ENCODE results near the gene SAFB2. TPM values are rescaled to one million over a fixed set of nuclear protein-coding genes. Genes with fewer than 3 reads are reported as not detected.
A peak's percentile ranks its signal among the peaks of the same experiment; 100 is the strongest.

Gene SAFB2
- total RNA-seq, 2 experiments from 2014 or later = 108 to 118 TPM

GRCh38 chr19:5563935-5564612, 58.5 kb downstream of the SAFB2 start:
- CTCF ChIA-PET = interaction anchor here (1.4 kb wide), 1 partner anchor 16 kb away, joined by 3 read pairs; no protein-coding TSS in a partner anchor
- no peak for DNase-seq
- H3K27me3 Mint-ChIP-seq (ENCODE audit: low read depth) = peaks cover 28% of the 10 kb centered on the region
- H3K4me1 Mint-ChIP-seq (ENCODE audit: low read depth) = no peaks in the 10 kb centered on the region
- peaks cover 7% of the 10 kb centered on the region for H3K36me3 Mint-ChIP-seq (ENCODE audit: low read depth)
- peaks cover 13% of the 10 kb centered on the region for H3K9me3 Mint-ChIP-seq
- no peak overlapping the region for H3K27ac Mint-ChIP-seq
- intact Hi-C loops (cut with micrococcal nuclease) = no loop called here
- no peak overlapping the region for H3K4me3 Mint-ChIP-seq

- CTCF ChIA-PET = interaction anchor here (1.4 kb wide), 1 partner anchor 17 kb away, joined by 3 read pairs; no protein-coding TSS in a partner anchor
- intact Hi-C loops (cut with micrococcal nuclease) = no loop called here
- Mint-ChIP-seq H3K9me3 (peaks cover 13% of the 10 kb centered on the region), H3K4me3 (no peak overlapping the region), H3K27ac (no peak overlapping the region), H3K27me3 (ENCODE audit: low read depth) (peaks cover 29% of the 10 kb centered on the region), H3K36me3 (ENCODE audit: low read depth) (peaks cover 7% of the 10 kb centered on the region), H3K4me1 (ENCODE audit: low read depth) (no peaks in the 10 kb centered on the region)
- no peak for DNase-seq
These were observed 59.6 kb downstream of the SAFB2 start for GRCh38 chr19:5563008-5563431.

GRCh38 chr19:5562280-5562679, 60.3 kb downstream of the SAFB2 start:
- no peak for DNase-seq
- CTCF ChIA-PET = no interaction called here
- Mint-ChIP-seq H3K4me1 (ENCODE audit: low read depth) (no peaks in the 10 kb centered on the region), H3K9me3 (peaks cover 13% of the 10 kb centered on the region), H3K27me3 (ENCODE audit: low read depth) (peaks cover 31% of the 10 kb centered on the region), H3K36me3 (ENCODE audit: low read depth) (peaks cover 7% of the 10 kb centered on the region), H3K4me3 (no peak overlapping the region), H3K27ac (no peak overlapping the region)
- intact Hi-C loops (cut with micrococcal nuclease) = no loop called here

DNA sequence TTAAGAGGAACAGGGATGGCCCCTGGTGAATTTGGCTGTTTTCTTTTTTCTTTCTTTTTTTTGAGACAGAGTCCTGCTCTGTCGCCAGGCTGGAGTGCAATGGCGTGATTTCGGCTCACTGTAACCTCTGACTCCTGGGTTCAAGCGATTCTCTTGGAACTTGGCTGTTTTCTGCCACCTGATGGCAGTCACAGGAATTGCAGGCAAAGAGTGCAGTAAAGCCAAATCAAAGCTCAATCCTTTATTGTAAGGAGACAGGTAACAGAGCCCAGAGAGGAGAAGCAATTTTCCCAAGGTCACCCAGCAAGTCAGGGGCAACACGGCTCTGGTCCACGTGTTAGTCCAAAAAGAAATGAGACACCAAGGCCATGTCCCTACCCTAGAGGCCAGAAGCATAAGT, 61.0 kb downstream of the SAFB2 start:
- H3K27me3 Mint-ChIP-seq (ENCODE audit: low read depth) = peaks cover 33% of the 10 kb centered on the region
- intact Hi-C loops (cut with micrococcal nuclease) = no loop called here
- CTCF ChIA-PET = interaction anchor here (0.7 kb wide), 1 partner anchor 86 kb away, joined by 3 read pairs; no protein-coding TSS in a partner anchor
- DNase-seq = no peak
- peaks cover 13% of the 10 kb centered on the region for H3K9me3 Mint-ChIP-seq
- H3K27ac Mint-ChIP-seq = no peak overlapping the region
- peaks cover 7% of the 10 kb centered on the region for H3K36me3 Mint-ChIP-seq (ENCODE audit: low read depth)
- H3K4me1 Mint-ChIP-seq (ENCODE audit: low read depth) = no peaks in the 10 kb centered on the region
- H3K4me3 Mint-ChIP-seq = no peak overlapping the region

- intact Hi-C loops (cut with micrococcal nuclease) = no loop called here
- H3K4me1 Mint-ChIP-seq (ENCODE audit: low read depth) = no peaks in the 10 kb centered on the region
- DNase-seq = no peak
- no peak overlapping the region for H3K4me3 Mint-ChIP-seq
- CTCF ChIA-PET = interaction anchor here (0.5 kb wide), 1 partner anchor 268 kb away, joined by 4 read pairs; no protein-coding TSS in a partner anchor
- H3K9me3 Mint-ChIP-seq = peaks cover 13% of the 10 kb centered on the region
- peaks cover 29% of the 10 kb centered on the region for H3K27me3 Mint-ChIP-seq (ENCODE audit: low read depth)
- H3K36me3 Mint-ChIP-seq (ENCODE audit: low read depth) = peaks cover 7% of the 10 kb centered on the region
- H3K27ac Mint-ChIP-seq = no peak overlapping the region
These were observed 62.4 kb downstream of the SAFB2 start for GRCh38 chr19:5560156-5560555.

- CTCF ChIA-PET = interaction anchor here (0.5 kb wide), 1 partner anchor 269 kb away, joined by 4 read pairs; no protein-coding TSS in a partner anchor
- Mint-ChIP-seq H3K9me3 (peaks cover 13% of the 10 kb centered on the region), H3K4me1 (ENCODE audit: low read depth) (no peaks in the 10 kb centered on the region), H3K27me3 (ENCODE audit: low read depth) (peaks cover 26% of the 10 kb centered on the region), H3K36me3 (ENCODE audit: low read depth) (peaks cover 7% of the 10 kb centered on the region), H3K4me3 (no peak overlapping the region), H3K27ac (no peak overlapping the region)
- no peak for DNase-seq
- intact Hi-C loops (cut with micrococcal nuclease) = no loop called here
These were observed 62.8 kb downstream of the SAFB2 start for GRCh38 chr19:5559804-5560133.

DNA sequence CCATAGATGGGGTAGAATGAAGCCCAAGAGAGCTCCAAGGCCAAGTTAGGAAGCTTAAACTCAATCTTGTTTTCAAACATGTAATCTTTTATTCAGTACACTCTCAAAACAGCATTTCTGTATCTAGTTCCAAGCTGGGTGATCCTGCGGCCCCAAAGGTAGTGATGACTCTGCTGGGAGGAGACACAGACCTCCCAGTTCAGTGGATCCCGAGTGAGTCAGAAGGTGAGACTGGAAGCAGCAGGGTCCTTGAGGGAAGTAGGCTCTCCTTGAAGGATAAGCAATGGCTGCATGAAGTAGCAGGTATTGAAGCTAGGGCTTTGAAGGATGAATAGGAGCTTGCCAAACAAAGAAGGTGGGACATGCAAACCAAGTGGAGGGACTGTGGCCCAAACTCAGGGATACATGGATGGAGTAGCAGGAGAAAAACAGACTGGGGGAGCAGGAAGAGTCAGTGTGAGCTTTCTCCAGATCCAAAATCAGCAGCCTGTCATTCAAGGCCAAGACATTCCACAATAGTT, 64.4 kb downstream of the SAFB2 start:
- DNase-seq = no peak
- H3K36me3 Mint-ChIP-seq (ENCODE audit: low read depth) = peaks cover 7% of the 10 kb centered on the region
- H3K4me1 Mint-ChIP-seq (ENCODE audit: low read depth) = no peaks in the 10 kb centered on the region
- intact Hi-C loops (cut with micrococcal nuclease) = no loop called here
- CTCF ChIA-PET = no interaction called here
- H3K27ac Mint-ChIP-seq = no peak overlapping the region
- no peak overlapping the region for H3K4me3 Mint-ChIP-seq
- peaks cover 23% of the 10 kb centered on the region for H3K27me3 Mint-ChIP-seq (ENCODE audit: low read depth)
- peaks cover 13% of the 10 kb centered on the region for H3K9me3 Mint-ChIP-seq

DNA sequence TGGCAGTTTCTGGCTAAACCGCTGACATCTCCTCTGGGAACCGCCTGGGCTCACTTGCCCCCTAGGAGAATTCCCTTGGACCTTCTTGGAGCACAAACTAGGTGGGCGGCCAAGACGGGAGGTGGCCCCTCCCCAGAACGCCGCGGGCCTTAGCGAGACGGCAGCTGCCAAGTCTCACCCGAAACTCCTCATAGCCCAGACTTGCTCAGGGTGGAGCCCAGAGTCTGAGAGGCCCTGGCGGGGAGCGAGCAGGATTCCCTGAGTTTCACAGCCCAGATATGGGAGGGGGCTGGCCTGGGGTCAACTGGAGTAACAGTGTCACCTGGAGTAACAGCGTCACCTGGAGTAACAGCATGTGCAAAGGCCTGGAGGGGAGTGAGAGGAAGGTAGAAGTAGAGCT, 64.9 kb downstream of the SAFB2 start:
- Mint-ChIP-seq H3K9me3 (peaks cover 13% of the 10 kb centered on the region), H3K4me3 (no peak overlapping the region), H3K27me3 (ENCODE audit: low read depth) (peaks cover 19% of the 10 kb centered on the region), H3K36me3 (ENCODE audit: low read depth) (peaks cover 7% of the 10 kb centered on the region), H3K27ac (no peak overlapping the region), H3K4me1 (ENCODE audit: low read depth) (no peaks in the 10 kb centered on the region)
- intact Hi-C loops (cut with micrococcal nuclease) = no loop called here
- no peak for DNase-seq
- CTCF ChIA-PET = no interaction called here

DNA sequence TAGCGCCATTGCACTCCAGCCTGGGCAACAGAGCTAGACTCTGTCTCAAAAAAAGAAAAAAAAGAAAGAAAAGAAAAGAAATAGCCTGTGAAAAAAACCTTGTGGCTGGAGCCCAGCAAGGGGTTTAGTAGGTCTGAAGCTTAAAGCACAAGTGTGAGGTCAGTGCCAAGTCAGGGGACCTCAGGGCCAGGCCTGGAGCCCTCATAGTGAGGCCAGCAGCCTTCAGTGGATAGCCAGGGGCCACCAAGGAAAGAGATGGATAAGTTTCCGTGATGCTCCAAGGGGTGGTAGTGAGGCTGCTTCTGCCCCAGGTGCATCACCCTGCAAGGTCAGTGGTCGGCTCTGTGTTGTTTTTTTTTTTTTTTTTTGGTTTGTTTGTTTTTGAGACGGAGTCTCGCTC, 67.7 kb downstream of the SAFB2 start:
- no peak overlapping the region for H3K4me3 Mint-ChIP-seq
- H3K36me3 Mint-ChIP-seq (ENCODE audit: low read depth) = no peaks in the 10 kb centered on the region
- H3K4me1 Mint-ChIP-seq (ENCODE audit: low read depth) = no peaks in the 10 kb centered on the region
- no peak for DNase-seq
- CTCF ChIA-PET = no interaction called here
- peaks cover 7% of the 10 kb centered on the region for H3K27me3 Mint-ChIP-seq (ENCODE audit: low read depth)
- no peak overlapping the region for H3K27ac Mint-ChIP-seq
- H3K9me3 Mint-ChIP-seq = no peaks in the 10 kb centered on the region
- intact Hi-C loops (cut with micrococcal nuclease) = no loop called here

DNA sequence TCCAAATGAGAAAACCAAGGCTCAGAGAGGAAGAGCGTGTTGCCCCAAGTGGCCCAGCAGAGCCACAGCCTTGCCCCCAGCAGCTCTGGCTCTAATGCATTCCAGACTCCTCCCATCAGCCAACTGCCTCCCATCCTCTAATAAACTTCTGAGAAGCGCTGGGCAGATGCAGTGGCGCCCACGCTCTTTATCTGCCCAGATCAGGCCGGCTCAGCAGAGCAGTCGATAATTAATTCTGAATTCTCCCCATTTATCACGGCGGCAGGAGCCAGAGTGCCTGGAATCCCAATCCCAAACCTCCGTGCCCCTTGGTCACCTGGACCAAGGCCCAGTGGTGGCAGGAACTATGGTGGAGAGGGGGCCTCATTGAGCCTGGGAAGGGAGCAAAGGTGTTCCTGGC, 68.7 kb downstream of the SAFB2 start:
- no peaks in the 10 kb centered on the region for H3K9me3 Mint-ChIP-seq
- H3K36me3 Mint-ChIP-seq (ENCODE audit: low read depth) = no peaks in the 10 kb centered on the region
- H3K4me3 Mint-ChIP-seq = no peak overlapping the region
- no peak for DNase-seq
- CTCF ChIA-PET = no interaction called here
- no peak overlapping the region for H3K27ac Mint-ChIP-seq
- H3K27me3 Mint-ChIP-seq (ENCODE audit: low read depth) = peaks cover 7% of the 10 kb centered on the region
- no peaks in the 10 kb centered on the region for H3K4me1 Mint-ChIP-seq (ENCODE audit: low read depth)
- intact Hi-C loops (cut with micrococcal nuclease) = no loop called here

GRCh38 chr19:5547881-5548280, 74.7 kb downstream of the SAFB2 start:
- DNase-seq = peak; percentile 48
- H3K36me3 Mint-ChIP-seq (ENCODE audit: low read depth) = no peaks in the 10 kb centered on the region
- intact Hi-C loops (cut with micrococcal nuclease) = no loop called here
- no peaks in the 10 kb centered on the region for H3K27me3 Mint-ChIP-seq (ENCODE audit: low read depth)
- no peaks in the 10 kb centered on the region for H3K9me3 Mint-ChIP-seq
- CTCF ChIA-PET = interaction anchor here (0.7 to 1.4 kb wide), 6 partner anchors 9 to 494 kb away, joined by 3 to 5 read pairs (median 3); no protein-coding TSS in a partner anchor
- H3K4me3 Mint-ChIP-seq = no peak overlapping the region
- H3K4me1 Mint-ChIP-seq (ENCODE audit: low read depth) = no peaks in the 10 kb centered on the region
- no peak overlapping the region for H3K27ac Mint-ChIP-seq

- Mint-ChIP-seq H3K27me3 (ENCODE audit: low read depth) (no peaks in the 10 kb centered on the region), H3K9me3 (no peaks in the 10 kb centered on the region), H3K4me3 (no peak overlapping the region), H3K4me1 (ENCODE audit: low read depth) (no peaks in the 10 kb centered on the region), H3K36me3 (ENCODE audit: low read depth) (no peaks in the 10 kb centered on the region), H3K27ac (no peak overlapping the region)
- CTCF ChIA-PET = no interaction called here
- intact Hi-C loops (cut with micrococcal nuclease) = no loop called here
- DNase-seq = no peak
These were observed 76.6 kb downstream of the SAFB2 start for GRCh38 chr19:5545984-5546383.

DNA sequence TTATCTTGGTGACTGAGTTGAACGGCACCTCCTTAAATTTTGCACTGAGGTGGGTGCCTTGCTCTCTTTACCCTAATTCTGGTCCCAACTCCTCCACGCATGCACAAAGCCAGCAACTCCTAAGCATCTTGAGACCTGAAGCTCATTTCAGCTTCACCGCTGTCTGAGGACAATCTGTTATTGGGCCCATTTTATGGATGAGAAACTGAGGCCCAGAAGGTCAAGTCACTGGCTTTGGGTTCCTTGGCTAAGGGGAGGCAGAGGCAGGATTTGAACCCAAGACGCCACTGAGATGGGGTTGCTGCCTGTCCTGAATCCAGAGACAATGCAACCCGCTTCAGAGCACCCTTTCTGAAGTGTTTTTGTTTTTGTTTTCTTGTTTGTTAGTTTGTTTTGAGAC, 77.5 kb downstream of the SAFB2 start:
- no peaks in the 10 kb centered on the region for H3K36me3 Mint-ChIP-seq (ENCODE audit: low read depth)
- DNase-seq = no peak
- CTCF ChIA-PET = no interaction called here
- no peaks in the 10 kb centered on the region for H3K27me3 Mint-ChIP-seq (ENCODE audit: low read depth)
- intact Hi-C loops (cut with micrococcal nuclease) = no loop called here
- no peaks in the 10 kb centered on the region for H3K9me3 Mint-ChIP-seq
- no peaks in the 10 kb centered on the region for H3K4me1 Mint-ChIP-seq (ENCODE audit: low read depth)
- no peak overlapping the region for H3K27ac Mint-ChIP-seq
- no peak overlapping the region for H3K4me3 Mint-ChIP-seq
